SK-N-SH (cell line): ENCODE results near the gene MPC1.
A peak's percentile ranks its signal among the peaks of the same experiment; 100 is the strongest.

Source experiments
- CTCF ChIP-seq: fragments of 200-600 bp; sonication (generic); IDR thresholded peaks from 2 replicates; pipeline ENCODE4 v1.6.1; 2017; ENCODE audit warnings: antibody characterized with exemption, mild to moderate bottlenecking, moderate library complexity
- EP300 ChIP-seq, 2 experiments: IDR thresholded peaks; 2 replicates each; pipeline versions ENCODE4 v1.4.0 to v1.6.1; 2012; ENCODE audit warnings: borderline replicate concordance in 1 of 2, low read depth in 1 of 2, low read length in 1 of 2
- FOXJ3 ChIP-seq: sonication (generic); formaldehyde crosslinking; IDR thresholded peaks from 2 replicates; pipeline ENCODE4 v1.5.1; 2020; ENCODE audit warnings: mild to moderate bottlenecking, missing genetic modification reagents
- GABPA ChIP-seq: IDR thresholded peaks from 2 replicates; pipeline ENCODE4 v1.4.0; 2012; ENCODE audit warnings: low read depth, mild to moderate bottlenecking
- MEF2A ChIP-seq: IDR thresholded peaks from 2 replicates; pipeline ENCODE4 v1.4.0; 2012; ENCODE audit warnings: low read depth, borderline replicate concordance
- POLR2AphosphoS5 ChIP-seq: IDR thresholded peaks from 2 replicates; pipeline ENCODE4 v1.6.1; 2012; ENCODE audit warnings: low read depth, low read length
- RAD21 ChIP-seq: IDR thresholded peaks from 2 replicates; pipeline ENCODE4 v1.6.1; 2012; ENCODE audit warnings: mild to moderate bottlenecking, low read length
- TAF1 ChIP-seq: IDR thresholded peaks from 2 replicates; pipeline ENCODE4 v1.6.1; 2012; ENCODE audit warnings: low read depth, mild to moderate bottlenecking, low read length, moderate library complexity, borderline replicate concordance

- TF ChIP-seq CTCF (peak; percentile 38), GABPA (no peak), RAD21 (peak; percentile 42), MEF2A (no peak), EP300 (IDR thresholded peaks at IDR 0.05; ENCODE audit: borderline replicate concordance in 1 of 2, low read depth in 1 of 2, low read length in 1 of 2) (no peak), POLR2AphosphoS5 (no peak), TAF1 (no peak), FOXJ3 (CRISPR knock-in tag) (no peak)
These were observed 52.1 kb downstream of the MPC1 start for GRCh38 chr6:166330612-166331011.
